ENCODE data around the gene C2CD3. TPM values are rescaled to one million over a fixed set of nuclear protein-coding genes. Genes with fewer than 3 reads are reported as not detected.

C2CD3 gene
- polyA plus RNA-seq, 1 experiment: 10.3 TPM

GRCh38 chr11:74009675-74010305 lies 161.0 kb downstream of the C2CD3 start:
- ChIA-PET POLR2A (no interaction called here), CTCF (no interaction called here)
- TF ChIP-seq, protein P1, sequence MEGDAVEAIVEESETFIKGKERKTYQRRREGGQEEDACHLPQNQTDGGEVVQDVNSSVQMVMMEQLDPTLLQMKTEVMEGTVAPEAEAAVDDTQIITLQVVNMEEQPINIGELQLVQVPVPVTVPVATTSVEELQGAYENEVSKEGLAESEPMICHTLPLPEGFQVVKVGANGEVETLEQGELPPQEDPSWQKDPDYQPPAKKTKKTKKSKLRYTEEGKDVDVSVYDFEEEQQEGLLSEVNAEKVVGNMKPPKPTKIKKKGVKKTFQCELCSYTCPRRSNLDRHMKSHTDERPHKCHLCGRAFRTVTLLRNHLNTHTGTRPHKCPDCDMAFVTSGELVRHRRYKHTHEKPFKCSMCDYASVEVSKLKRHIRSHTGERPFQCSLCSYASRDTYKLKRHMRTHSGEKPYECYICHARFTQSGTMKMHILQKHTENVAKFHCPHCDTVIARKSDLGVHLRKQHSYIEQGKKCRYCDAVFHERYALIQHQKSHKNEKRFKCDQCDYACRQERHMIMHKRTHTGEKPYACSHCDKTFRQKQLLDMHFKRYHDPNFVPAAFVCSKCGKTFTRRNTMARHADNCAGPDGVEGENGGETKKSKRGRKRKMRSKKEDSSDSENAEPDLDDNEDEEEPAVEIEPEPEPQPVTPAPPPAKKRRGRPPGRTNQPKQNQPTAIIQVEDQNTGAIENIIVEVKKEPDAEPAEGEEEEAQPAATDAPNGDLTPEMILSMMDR (IDR thresholded peaks at IDR 0.05; ENCODE audit: insufficient read depth, low read depth, low read length): no peak
- H3K27me3 ChIP-seq (ENCODE audit: control insufficient read depth, insufficient read depth, low read length): no peaks in the 10 kb centered on the region
- no peak overlapping the region for H3K4me3 ChIP-seq (ENCODE audit: low read depth, low read length)
- no peak for DNase-seq (ENCODE audit: low read depth)
- H3K36me3 ChIP-seq (ENCODE audit: control insufficient read depth, insufficient read depth, low read length): peaks cover 13% of the 10 kb centered on the region

DNA sequence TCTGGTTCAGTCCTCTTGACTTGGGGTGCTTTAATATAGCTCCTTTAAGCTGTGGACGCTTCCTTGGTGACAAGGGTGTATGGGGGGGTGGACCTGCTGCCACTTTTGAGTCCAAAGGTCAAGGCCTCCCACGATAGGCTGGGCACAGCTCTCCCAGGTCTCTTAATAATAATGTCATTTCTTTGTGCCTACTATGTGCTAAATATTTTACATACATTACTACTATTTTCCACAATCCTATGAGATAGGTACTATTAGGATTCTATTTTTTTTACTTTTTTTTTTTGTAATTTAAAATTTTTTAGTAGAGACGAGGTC lies 161.6 kb downstream of the C2CD3 start:
- CTCF ChIA-PET: interaction anchor here (1.4 kb wide), 1 partner anchor 45 kb away, joined by 3 read pairs; no protein-coding TSS in a partner anchor
- TF ChIP-seq, protein P1 (IDR thresholded peaks at IDR 0.05; ENCODE audit: insufficient read depth, low read depth, low read length): no peak
- Histone ChIP-seq H3K36me3 (ENCODE audit: control insufficient read depth, insufficient read depth, low read length) (peaks cover 11% of the 10 kb centered on the region), H3K4me3 (ENCODE audit: low read depth, low read length) (no peak overlapping the region), H3K27me3 (ENCODE audit: control insufficient read depth, insufficient read depth, low read length) (no peaks in the 10 kb centered on the region)
- POLR2A ChIA-PET: no interaction called here
- DNase-seq (ENCODE audit: low read depth): no peak

GRCh38 chr11:74008373-74009229 lies 162.2 kb downstream of the C2CD3 start, which contains the start of gene UCP3:
UCP3 (minus strand) TSS chr11:74009085; CDS start chr11:74007042, 2,043 bp downstream.
- no peak within 1 kb of the TSS for H3K4me3 ChIP-seq (ENCODE audit: low read depth, low read length)

DNA sequence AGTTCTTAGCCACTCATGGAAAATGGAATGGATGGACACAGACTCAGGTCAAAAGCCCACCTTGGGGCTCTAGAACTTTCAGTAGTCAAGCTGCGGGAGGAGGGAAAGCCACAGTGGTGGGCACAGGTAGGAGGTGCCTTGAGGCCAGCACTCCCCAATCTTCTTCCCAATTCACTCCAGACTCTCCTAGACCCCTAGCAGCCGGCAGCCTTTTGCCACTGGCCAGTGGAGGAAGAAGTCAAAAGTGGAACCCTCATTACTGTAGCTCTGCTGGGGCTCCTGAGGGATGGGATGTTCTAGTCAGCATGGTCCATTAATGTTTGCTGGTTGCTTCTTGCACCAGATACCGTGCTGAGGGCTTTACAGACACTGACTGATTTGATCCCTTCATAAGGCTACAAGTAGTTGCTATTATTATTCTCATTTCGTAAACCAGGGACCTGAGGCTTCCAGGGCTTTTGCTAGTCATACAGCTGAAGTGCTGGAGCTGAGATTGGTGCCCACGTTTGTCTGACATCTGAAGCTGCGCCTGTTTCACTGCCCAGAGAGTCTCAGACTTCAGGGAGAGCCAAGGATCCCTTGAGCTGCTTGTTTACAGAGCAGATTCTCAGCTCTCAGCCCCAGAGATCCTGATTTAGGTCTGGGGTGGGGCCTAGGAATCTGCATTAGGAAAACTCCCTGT lies 163.0 kb downstream of the C2CD3 start:
- CTCF ChIA-PET: interaction anchor here (1.4 kb wide), 1 partner anchor 44 kb away, joined by 3 read pairs; no protein-coding TSS in a partner anchor
- POLR2A ChIA-PET: interaction anchor here (0.5 kb wide), 1 partner anchor 485 kb away, joined by 15 read pairs; no protein-coding TSS in a partner anchor
- H3K27me3 ChIP-seq (ENCODE audit: control insufficient read depth, insufficient read depth, low read length): no peaks in the 10 kb centered on the region

More at GRCh38 chr11:74008373-74009229, 162.2 kb downstream of the C2CD3 start, which contains the start of gene UCP3:
- ChIA-PET POLR2A (interaction anchor here (0.5 kb wide), 1 partner anchor 484 kb away, joined by 15 read pairs; no protein-coding TSS in a partner anchor), CTCF (interaction anchor here (1.4 kb wide), 1 partner anchor 45 kb away, joined by 3 read pairs; no protein-coding TSS in a partner anchor)
- no peak for DNase-seq (ENCODE audit: low read depth)
- TF ChIP-seq, protein P1 (IDR thresholded peaks at IDR 0.05; ENCODE audit: insufficient read depth, low read depth, low read length): no peak
- Histone ChIP-seq H3K36me3 (ENCODE audit: control insufficient read depth, insufficient read depth, low read length) (peaks cover 10% of the 10 kb centered on the region), H3K27me3 (ENCODE audit: control insufficient read depth, insufficient read depth, low read length) (no peaks in the 10 kb centered on the region)

More for the DNA sequence above, 163.0 kb downstream of the C2CD3 start:
- Histone ChIP-seq H3K36me3 (ENCODE audit: control insufficient read depth, insufficient read depth, low read length) (peaks cover 8% of the 10 kb centered on the region), H3K4me3 (ENCODE audit: low read depth, low read length) (no peak overlapping the region)
- DNase-seq (ENCODE audit: low read depth): no peak
- TF ChIP-seq, protein P1 (IDR thresholded peaks at IDR 0.05; ENCODE audit: insufficient read depth, low read depth, low read length): no peak
